Inflammatory macrophage (primary cell): ENCODE data around the gene LRRC28.
"Not testable (repeated sequence)": the region's sequence is repeated elsewhere in the genome, so short reads cannot be mapped to it uniquely, and the experiment has no call there.

Experiments
- DNase-seq, 2 donors: peaks; one replicate each; pipeline ENCODE4 v3.0.0-alpha.2; 2020 to 2022
- total RNA-seq, 18 experiments: gene quantifications; one replicate each; lab custom pipeline; 2026; ENCODE audit warnings: mixed read lengths in 6 of 18, inconsistent platforms in 2 of 18; lab: John Stamatoyannopoulos, UW

Gene LRRC28
- 6.9 to 30.9 (median 8.7) reads per million in 18 experiments for total RNA-seq

DNA sequence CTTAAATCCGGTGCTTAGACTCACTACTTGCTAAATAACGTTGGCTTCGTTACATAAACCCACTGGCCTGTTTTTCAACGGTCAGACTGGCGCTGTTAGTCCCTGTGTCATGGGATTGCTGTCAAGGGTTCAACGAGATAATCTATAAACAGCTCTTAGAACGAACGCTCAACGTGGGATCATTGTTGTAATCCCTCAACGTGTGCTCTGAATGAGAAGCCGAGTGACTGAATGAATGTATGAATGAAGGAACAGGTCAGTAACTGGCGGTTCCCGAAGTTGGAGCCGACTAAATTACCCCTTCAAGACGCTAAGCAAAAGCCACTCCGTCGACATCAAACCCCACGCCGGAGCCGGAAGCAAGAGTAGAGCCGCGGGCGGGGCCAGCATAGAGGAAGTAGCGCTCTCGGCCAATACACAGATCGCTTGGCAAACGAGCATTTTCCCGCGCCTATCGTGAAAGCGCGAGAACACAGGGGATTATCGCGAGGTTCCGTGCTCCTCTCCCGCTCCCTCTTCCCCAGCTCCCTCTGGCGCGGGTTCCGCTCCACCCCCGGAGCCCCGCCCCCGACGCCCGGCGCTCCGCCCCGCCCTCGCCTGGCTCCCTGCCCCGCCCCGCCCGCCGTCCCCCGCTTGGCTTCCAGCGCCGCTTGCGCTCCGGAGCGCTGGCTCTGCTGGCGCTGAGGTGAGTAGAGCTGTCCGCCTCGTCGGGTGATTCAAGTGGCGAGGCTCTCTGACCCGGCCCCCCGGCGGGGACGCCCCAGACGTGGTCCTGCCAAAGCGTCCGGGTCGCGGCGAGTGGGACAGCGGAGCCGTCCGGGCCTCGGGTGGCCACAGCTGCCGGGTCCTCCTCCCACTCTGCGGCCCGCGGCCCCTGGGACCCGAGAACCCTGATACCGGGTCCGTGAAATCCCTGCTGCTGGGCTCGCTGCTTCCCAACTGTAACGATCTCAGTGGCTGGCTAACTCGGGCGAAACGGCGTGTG, at the start of gene LRRC28:
LRRC28 (plus strand) TSS at position 625 of the 985 bp plus-strand sequence. CDS start 4,477 bp downstream, outside the sequence.
- DNase-seq = peak; percentile 99 to 100

- DNase-seq = no peak
Measured at GRCh38 chr15:99202176-99202552, 49.1 kb upstream of the LRRC28 start.

- no peak for DNase-seq
Measured at GRCh38 chr15:99207672-99208071, 43.6 kb upstream of the LRRC28 start.

GRCh38 chr15:99209326-99209725, 42.0 kb upstream of the LRRC28 start:
- DNase-seq = no peak

DNA sequence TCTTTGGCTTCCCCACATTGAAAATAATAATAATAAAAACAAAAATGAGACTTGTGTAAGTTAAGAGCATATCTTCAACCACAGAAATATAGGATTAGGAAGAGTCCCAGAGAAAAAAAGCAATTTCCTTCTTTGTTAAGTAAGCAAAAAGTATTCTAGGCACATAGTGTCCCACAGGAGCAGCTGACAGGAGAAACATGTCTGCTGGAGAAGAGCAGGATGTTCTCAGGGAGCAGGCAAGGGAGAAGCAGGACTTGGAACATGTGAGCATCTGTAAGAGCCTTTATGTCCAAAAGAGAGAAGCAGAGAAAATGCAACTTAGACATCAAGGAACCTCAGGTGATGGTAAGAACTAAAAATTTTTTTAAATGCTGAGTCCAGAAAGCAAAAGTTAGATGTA, 40.9 kb upstream of the LRRC28 start:
- no peak for DNase-seq

DNA sequence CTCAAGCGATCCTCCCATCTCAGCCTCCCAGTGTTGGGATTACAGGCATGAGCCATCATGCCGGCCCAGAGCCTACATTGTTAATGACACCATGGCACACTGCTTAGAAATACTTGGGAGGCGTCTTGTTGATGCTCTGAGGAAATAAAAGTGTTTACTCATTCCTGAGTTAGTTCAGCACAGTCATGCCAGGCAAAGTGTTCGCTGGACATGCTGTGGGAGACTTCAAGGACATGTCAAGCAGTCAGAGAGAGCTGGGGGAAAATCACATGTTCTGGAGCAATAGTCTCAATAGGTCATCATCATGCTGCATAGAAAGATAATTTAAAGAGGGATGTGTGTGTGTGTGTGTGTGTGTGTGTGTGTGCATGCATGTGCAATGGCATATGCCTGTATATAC, 39.4 kb upstream of the LRRC28 start:
- DNase-seq = no peak

DNA sequence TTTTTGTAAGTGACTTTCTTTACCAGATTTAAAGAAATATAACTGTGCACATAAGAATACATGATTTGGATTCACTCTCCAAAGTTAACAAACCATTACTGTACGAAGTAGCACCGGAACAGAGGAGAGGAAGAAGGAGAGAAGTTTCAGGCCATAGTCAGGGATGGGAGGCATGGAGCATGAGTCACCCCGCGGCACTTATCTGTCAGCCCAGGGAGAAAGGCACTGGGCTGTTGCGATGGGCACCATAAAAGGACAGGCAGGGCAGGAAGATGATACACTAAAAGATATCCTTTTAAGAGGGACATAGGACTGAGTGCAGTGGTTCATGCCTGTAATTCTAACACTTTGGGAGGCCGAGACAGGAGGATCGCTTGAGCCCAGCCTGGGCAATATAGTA, 38.9 kb upstream of the LRRC28 start:
- DNase-seq = no peak

DNA sequence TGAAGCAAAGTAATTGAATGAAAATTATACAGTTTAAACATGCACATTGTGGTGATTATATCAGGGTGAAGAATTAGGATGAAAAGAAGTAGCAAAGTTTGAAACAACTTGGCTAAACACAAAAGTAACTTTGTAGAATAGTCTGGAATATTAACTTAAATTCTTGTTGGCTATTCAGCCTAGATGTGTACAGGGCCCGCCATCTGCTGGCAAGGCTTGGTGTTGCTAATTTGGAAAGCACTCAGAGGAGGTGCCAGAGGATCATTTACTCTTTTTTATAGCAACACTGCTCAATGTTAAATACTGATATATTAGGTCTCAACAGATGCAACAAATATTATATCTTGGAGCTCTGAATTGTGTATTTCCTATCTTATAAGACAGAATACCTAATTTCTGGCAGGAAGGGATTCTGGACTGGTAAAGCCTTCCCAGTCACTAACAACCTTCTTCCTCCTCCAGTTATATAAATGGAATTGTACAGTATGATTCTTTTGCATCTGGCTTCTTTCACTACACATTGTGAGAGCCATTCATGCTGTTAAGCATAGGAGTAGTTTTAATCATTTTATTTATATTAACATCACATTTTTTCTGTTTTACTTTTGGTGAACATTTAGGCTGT, 38.0 kb upstream of the LRRC28 start:
- DNase-seq = peak; percentile 51 to 69

GRCh38 chr15:99224372-99225214, 26.7 kb upstream of the LRRC28 start:
- DNase-seq = no peak

- no peak for DNase-seq
Measured at GRCh38 chr15:99226802-99227201, 24.5 kb upstream of the LRRC28 start.

GRCh38 chr15:99228120-99228770, 23.0 kb upstream of the LRRC28 start:
- DNase-seq = no peak

- no peak for DNase-seq
Measured at GRCh38 chr15:99230867-99231266, 20.4 kb upstream of the LRRC28 start.

GRCh38 chr15:99232740-99233139, 18.5 kb upstream of the LRRC28 start:
- DNase-seq = no peak

GRCh38 chr15:99234160-99234559, 17.1 kb upstream of the LRRC28 start:
- DNase-seq = not testable (repeated sequence)

GRCh38 chr15:99238849-99239248, 12.4 kb upstream of the LRRC28 start:
- DNase-seq = no peak

GRCh38 chr15:99239545-99240198, 11.6 kb upstream of the LRRC28 start:
- DNase-seq = peak in 1 of 2 donors; percentile 45

DNA sequence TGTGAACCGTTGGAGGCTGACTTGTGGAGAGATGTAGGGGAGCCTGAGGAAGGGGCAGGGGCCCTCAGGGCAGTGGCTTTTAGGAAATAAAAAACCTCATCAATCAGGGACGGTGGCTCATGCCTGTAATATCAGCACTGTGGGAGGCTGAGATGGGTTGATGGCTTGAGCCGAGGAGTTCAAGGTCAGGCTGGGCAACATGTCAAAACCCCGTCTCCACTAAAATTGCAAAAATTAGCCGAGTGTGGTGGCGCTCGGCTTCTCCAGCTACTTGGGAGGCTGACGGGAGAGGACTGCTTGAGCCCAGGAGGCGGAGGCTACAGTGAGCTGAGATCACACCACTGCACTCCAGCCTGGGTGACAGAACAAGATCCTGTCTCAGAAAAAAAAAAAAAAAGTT, 9.5 kb upstream of the LRRC28 start:
- no peak for DNase-seq

- no peak for DNase-seq
Measured at GRCh38 chr15:99244306-99244705, 7.0 kb upstream of the LRRC28 start.

GRCh38 chr15:99247062-99247461, 4.2 kb upstream of the LRRC28 start:
- DNase-seq = no peak

DNA sequence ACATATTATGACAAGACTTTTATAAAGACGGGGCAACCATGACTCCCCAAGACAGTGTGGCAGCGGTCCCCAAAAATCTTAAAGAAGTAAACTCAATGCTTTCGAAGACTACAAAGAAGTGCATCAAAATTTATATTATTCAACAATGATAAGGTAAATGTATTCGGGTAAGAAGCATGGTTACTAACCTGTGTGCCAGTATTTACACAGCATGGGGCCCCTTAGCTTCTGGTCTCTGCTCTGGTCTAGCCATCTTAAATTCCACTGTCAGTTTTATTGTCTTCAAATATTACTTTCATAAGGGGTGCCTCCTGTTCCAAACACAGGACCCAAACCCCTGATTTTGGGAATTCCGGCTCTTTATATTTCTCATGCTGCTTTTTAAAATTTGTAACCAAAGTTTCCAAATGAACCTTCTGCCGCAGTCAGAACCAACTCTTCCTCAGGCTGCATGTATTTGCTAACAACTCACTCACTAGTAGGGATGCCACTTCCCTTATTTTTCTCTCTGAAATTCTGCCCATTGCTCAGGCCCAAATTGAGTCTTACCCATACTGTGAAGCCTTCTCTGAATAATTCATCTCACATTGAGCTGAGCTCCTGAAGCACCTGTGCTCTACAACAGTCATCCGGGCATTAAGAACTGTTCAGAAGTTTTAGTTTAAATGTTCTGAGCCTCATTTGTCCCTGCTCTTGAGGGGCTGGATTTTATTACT, 3.1 kb upstream of the LRRC28 start:
- peak; percentile 18 to 46 for DNase-seq

DNA sequence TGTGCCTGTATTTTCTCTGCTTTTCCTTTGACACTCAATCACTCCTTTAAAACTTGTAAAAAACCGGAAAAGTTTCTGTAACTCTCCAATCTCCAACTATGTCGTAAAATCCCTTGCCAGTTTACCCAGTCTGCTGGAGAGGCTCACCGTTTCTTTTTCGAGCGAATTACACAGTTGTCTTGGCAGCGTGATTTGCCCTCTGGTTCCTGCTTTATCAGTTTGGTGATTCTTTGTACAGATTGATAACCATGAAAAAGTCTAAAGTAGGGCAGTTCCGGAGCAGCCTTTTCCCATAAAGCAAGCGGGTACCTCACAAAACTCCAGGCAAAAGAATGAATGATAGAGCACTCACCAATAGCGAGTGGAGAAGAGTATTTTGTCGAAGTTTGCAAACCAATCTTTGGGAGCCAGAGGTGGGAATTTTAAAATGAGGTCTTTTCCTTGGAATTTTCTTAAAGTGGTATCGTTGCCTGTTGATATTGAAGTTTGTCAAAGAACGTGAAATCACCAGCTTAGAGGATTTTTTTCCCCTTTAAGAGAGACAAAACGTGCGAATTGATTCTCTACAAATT, 1.9 kb upstream of the LRRC28 start, which contains the start of gene TTC23:
TTC23 (minus strand) TSS at position 312 of the 572 bp plus-strand sequence. CDS start 20,869 bp downstream, outside the sequence.
- peak; percentile 22 to 40 for DNase-seq
